ENCODE data around the gene DPH5. TPM values are rescaled to one million over a fixed set of nuclear protein-coding genes. Genes with fewer than 3 reads are reported as not detected.
"Not testable (repeated sequence)": the region's sequence is repeated elsewhere in the genome, so short reads cannot be mapped to it uniquely, and the experiment has no call there.

Gene DPH5
- total RNA-seq, 4 donors from 2014 or later, result 8.1 to 22.2 (median 16.4) TPM

DNA sequence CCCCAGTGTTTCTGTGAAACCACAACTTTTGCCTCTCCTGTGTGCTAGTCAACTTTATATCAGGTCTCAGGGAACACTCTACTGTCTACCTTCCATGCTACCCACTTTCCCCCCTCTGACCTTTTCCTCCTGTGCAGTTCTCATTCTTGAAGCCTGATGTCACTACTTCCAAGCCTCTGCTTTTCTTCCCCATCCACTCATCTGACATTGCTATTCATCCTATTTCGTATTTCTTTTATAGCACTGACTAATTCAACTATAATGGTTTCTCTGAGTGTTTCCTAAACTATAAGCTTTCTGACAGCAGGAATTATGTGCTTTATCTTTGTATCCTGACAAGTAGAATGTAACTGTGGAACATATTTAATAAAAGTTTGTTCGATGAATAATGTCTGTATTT is 18.2 kb upstream of the DPH5 start:
- no peak for TF ChIP-seq POLR2A (IDR thresholded peaks at IDR 0.05)
- TF ChIP-seq, protein P1, sequence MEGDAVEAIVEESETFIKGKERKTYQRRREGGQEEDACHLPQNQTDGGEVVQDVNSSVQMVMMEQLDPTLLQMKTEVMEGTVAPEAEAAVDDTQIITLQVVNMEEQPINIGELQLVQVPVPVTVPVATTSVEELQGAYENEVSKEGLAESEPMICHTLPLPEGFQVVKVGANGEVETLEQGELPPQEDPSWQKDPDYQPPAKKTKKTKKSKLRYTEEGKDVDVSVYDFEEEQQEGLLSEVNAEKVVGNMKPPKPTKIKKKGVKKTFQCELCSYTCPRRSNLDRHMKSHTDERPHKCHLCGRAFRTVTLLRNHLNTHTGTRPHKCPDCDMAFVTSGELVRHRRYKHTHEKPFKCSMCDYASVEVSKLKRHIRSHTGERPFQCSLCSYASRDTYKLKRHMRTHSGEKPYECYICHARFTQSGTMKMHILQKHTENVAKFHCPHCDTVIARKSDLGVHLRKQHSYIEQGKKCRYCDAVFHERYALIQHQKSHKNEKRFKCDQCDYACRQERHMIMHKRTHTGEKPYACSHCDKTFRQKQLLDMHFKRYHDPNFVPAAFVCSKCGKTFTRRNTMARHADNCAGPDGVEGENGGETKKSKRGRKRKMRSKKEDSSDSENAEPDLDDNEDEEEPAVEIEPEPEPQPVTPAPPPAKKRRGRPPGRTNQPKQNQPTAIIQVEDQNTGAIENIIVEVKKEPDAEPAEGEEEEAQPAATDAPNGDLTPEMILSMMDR (IDR thresholded peaks at IDR 0.05), result no peak
- DNase-seq, result no peak
- intact Hi-C loops (cut with DNase I), result no loop called here
- peaks cover 0 to 23% (median 0%) of the 10 kb centered on the region in 3 donors for H3K36me3 ChIP-seq
- peaks cover 4 to 19% (median 7%) of the 10 kb centered on the region in 3 donors for H3K9me3 ChIP-seq
- H3K27ac ChIP-seq, result no peak overlapping the region
- no peak overlapping the region for H3K4me3 ChIP-seq
- no peaks in the 10 kb centered on the region for H3K4me1 ChIP-seq
- 85 to 87% methylated on average over 2 of the region's 2 CpGs for WGBS, 2 donors
- no peaks in the 10 kb centered on the region for H3K27me3 ChIP-seq

DNA sequence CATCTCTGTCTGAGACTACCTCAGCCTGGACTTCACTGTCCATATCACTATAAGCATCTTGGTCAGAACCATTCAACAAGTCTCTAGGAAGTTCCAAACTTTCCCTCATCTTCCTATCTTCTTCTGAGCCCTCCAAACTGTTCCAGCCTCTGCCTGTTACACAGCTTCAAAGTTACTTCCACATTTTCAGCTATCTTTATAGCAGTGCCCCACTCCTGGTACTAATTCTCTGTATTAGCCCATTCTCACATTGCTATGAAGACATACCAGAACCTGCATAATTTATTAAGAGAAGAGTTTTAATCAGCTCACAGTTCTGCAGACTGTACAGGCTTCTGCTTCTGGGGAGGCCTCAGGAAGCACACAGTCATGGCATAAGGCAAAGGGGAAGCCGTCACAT is 15.7 kb upstream of the DPH5 start:
- Histone ChIP-seq H3K27me3 (no peaks in the 10 kb centered on the region), H3K36me3 (peaks cover 0 to 23% (median 0%) of the 10 kb centered on the region in 3 donors), H3K4me1 (no peaks in the 10 kb centered on the region), H3K9me3 (peaks cover 4 to 19% (median 7%) of the 10 kb centered on the region in 3 donors), H3K4me3 (no peak overlapping the region), H3K27ac (no peak overlapping the region)
- 89% methylated on average over 1 of the region's 1 CpG; no CpG with 5 or more reads in 1 of the 2 donors for WGBS, 2 donors
- TF ChIP-seq, protein P1 (IDR thresholded peaks at IDR 0.05), result no peak
- DNase-seq, result no peak
- intact Hi-C loops (cut with DNase I), result no loop called here

DNA sequence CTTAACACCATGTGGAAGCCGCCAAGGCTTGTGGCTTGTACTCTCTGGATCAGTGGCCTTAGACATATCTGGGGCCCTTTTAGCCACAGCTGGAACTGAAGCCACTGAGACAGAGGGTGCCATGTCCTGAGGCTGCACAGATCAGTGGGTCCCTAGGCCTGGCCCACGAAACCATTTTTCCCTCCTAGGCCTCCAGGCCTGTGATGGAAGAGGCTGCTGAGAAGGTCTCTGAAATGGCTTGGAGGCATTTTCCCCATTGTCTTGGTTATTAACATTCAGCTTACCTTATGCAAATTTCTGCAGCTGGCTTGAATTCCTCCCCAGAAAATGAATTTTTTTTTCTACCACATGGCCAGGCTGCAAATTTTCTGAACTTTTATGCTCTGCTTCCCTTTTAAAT is 15.1 kb upstream of the DPH5 start:
- Histone ChIP-seq H3K27me3 (no peaks in the 10 kb centered on the region), H3K27ac (no peak overlapping the region), H3K4me3 (no peak overlapping the region), H3K4me1 (no peaks in the 10 kb centered on the region), H3K36me3 (peaks cover 0 to 23% (median 0%) of the 10 kb centered on the region in 3 donors), H3K9me3 (peaks cover 4 to 19% (median 7%) of the 10 kb centered on the region in 3 donors)
- intact Hi-C loops (cut with DNase I), result no loop called here
- no peak for DNase-seq
- WGBS, 2 donors, result 100% methylated on average over 1 of the region's 2 CpGs; no CpG with 5 or more reads in 1 of the 2 donors
- TF ChIP-seq, protein P1 (IDR thresholded peaks at IDR 0.05), result no peak
- no peak for TF ChIP-seq POLR2A (IDR thresholded peaks at IDR 0.05)

DNA sequence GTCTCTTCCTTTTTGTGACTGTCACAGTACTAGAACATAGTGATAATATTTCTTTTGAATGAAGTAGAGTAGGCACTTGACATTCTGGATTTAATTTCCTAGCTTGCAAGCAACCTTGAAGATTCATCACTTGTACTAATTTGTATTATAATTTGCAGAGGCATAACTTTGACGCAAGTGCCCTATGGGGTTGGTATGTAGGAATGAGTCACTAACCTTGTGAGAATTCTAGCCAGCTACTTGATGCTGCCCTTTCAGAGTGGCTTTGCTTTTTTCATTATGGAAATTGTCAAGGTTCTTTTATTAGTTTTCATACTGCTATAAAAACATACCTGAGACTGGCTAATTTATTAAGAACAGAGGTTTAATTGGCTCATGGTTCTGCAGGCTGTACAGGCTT is 13.7 kb upstream of the DPH5 start:
- H3K9me3 ChIP-seq, result peaks cover 4 to 19% (median 7%) of the 10 kb centered on the region in 3 donors
- 76 to 79% methylated on average over 1 of the region's 1 CpG for WGBS, 2 donors
- peaks cover 0 to 16% (median 0%) of the 10 kb centered on the region in 3 donors for H3K36me3 ChIP-seq
- no peak overlapping the region for H3K4me3 ChIP-seq
- TF ChIP-seq, protein P1 (IDR thresholded peaks at IDR 0.05), result no peak
- TF ChIP-seq POLR2A (IDR thresholded peaks at IDR 0.05), result no peak
- no peak for DNase-seq
- no peak overlapping the region for H3K27ac ChIP-seq
- no peaks in the 10 kb centered on the region for H3K27me3 ChIP-seq
- intact Hi-C loops (cut with DNase I), result no loop called here
- no peaks in the 10 kb centered on the region for H3K4me1 ChIP-seq

DNA sequence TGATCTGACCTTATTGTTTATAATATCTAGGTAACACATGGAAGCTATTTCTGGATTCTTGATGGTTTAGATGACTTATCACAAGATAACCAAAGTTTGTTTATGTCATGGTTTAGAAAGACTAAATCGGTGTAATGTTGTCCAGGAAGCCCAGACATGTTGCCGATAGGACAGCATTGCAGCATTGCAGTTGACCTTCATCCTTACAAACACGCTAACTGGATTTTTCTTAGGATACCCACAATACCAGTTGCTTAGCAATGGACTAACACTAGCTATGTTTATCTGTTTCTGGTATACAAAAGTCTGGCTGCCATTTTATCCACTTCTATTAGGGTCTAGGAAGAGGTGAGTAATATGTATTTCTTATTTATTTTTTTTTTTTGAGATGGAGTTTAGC is 11.7 kb upstream of the DPH5 start:
- intact Hi-C loops (cut with DNase I), result no loop called here
- TF ChIP-seq POLR2A (IDR thresholded peaks at IDR 0.05), result no peak
- 82 to 90% methylated on average over 3 of the region's 3 CpGs for WGBS, 2 donors

DNA sequence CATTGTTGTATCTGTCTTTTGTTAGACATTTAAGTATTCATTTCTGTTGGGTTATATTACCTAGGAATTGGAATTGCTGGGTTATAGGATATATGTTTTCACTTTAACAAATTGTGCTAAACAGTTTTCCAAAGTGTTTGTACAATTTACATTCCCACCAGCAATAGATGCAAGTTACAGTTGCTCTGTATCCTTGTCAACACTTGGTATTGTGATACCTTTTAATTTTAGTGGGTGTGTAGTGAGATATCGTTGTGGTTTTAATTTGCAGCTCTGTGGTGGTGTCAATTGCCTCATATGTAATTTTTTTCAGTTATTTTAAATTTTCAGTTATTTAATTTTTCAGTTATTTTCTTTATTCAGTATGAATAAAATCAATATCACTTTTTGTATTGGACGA is 7.4 kb upstream of the DPH5 start:
- no peak for DNase-seq
- no peak overlapping the region for H3K27ac ChIP-seq
- intact Hi-C loops (cut with DNase I), result no loop called here
- H3K4me3 ChIP-seq, result no peak overlapping the region
- 96 to 97% methylated on average over 2 of the region's 2 CpGs for WGBS, 2 donors
- H3K27me3 ChIP-seq, result no peaks in the 10 kb centered on the region
- no peaks in the 10 kb centered on the region for H3K36me3 ChIP-seq
- TF ChIP-seq, protein P1 (IDR thresholded peaks at IDR 0.05), result no peak
- no peak for TF ChIP-seq POLR2A (IDR thresholded peaks at IDR 0.05)
- peaks cover 0 to 13% (median 0%) of the 10 kb centered on the region in 3 donors for H3K4me1 ChIP-seq
- H3K9me3 ChIP-seq, result no peaks in the 10 kb centered on the region

More for the DNA sequence above, 11.7 kb upstream of the DPH5 start:
- no peak overlapping the region for H3K27ac ChIP-seq
- DNase-seq, result no peak
- H3K27me3 ChIP-seq, result no peaks in the 10 kb centered on the region
- no peaks in the 10 kb centered on the region for H3K4me1 ChIP-seq
- H3K36me3 ChIP-seq, result peaks cover 0 to 16% (median 0%) of the 10 kb centered on the region in 3 donors
- peaks cover 4 to 19% (median 7%) of the 10 kb centered on the region in 3 donors for H3K9me3 ChIP-seq
- H3K4me3 ChIP-seq, result no peak overlapping the region

DNA sequence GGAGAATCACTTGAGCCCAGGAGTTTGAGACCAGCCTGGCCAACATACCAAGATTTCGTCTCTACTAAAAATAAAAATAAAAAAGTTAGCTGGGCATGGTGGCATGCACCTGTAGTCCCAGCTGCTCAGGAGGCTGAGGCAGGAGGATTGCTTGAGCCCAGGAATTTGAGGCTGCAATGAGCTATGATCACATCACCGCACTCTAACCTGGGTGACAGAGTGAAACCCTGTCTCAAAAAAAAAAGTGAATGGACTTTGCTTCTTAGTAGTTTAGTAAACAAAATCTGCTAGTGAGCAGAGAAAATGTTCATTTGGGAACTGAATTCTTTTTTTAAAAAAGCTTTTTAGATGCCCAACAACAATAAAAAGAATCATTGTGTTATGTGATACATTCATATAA is 6.5 kb upstream of the DPH5 start:
- H3K36me3 ChIP-seq; H3K27ac ChIP-seq; H3K9me3 ChIP-seq; intact Hi-C loops (cut with DNase I); H3K4me3 ChIP-seq; DNase-seq; H3K27me3 ChIP-seq: not testable (repeated sequence)
- H3K4me1 ChIP-seq, result peaks cover 0 to 14% (median 0%) of the 10 kb centered on the region in 3 donors
- WGBS, 2 donors, result 93 to 95% methylated on average over 2 of the region's 2 CpGs
